NCI-H128 (cell line): ENCODE results near the gene AP5Z1.

ENCODE experiments used
- DNase-seq: peaks from one replicate; lab custom pipeline; 2025; ENCODE audit not compliant: unreplicated experiment; lab: John Stamatoyannopoulos, UW

Gene AP5Z1

DNA sequence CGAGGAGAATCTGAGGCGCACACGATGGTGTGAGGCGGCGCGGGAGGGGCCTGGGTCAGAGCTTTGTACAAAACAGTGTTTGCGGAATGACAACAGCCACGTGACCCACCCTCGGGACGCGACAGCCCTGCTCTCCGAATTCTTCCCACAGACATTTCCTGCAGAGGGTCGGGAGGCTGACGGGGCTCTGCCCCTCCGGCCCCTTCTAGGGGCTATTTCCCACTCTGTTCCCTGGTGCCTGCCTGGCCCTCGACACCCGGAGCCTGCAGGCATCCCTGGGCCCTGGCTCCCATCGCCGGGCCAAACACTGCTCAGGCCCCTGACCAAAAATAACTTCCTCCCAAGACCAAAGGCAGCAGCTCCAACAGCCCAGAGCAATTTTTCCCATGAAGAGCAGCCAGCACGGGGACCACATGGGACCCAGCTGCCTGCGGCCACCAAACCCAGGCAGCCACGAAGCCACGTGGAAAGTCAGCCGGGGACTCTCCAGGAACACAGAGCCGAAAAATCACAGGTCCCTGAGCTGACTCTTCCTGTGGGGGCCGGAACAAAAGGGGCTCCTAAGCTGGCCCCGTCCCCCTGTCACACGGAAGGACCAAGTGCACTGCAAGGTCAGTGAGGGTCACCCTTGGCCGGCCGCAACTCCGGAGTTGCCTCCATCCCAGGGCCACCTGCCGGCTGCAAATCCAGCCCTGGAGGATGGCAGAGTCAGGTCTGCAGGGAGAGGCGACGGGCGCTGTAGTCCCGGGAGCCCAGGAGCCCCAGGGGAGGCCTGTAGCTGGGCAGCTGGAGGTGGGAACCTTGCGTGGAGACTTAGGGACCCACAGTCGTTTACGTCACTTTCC lies 44.4 kb downstream of the AP5Z1 start:
- no peak for DNase-seq

DNA sequence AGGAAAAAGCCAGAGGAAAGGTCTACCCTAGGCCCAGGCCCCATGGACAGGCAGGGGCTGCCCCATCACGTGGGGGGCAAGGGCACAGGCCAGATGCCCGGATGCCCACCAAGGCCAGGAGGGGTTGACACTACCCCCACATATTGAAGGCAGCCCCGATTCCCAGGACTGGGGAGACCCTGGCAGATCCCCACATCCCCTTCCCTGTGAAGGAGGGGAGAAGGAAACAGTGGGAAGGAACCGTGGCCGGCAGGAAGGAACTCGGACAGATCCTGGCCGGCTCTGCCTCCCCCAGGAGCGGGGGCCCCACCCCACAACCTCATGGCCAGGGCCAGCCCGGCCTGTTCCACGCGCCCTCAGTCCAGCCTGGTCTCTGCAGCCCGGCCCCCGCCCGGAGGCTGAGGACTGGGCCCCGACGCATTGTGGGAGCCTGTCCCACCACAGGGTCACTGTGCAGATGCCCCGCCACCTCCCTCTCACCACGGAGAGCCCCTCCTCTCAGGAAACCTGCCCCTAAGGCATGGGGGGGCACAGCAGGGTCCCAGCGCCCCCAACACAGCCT lies 45.1 kb downstream of the AP5Z1 start:
- DNase-seq = no peak

GRCh38 chr7:4820967-4821471 lies 45.6 kb downstream of the AP5Z1 start:
- DNase-seq = no peak

DNA sequence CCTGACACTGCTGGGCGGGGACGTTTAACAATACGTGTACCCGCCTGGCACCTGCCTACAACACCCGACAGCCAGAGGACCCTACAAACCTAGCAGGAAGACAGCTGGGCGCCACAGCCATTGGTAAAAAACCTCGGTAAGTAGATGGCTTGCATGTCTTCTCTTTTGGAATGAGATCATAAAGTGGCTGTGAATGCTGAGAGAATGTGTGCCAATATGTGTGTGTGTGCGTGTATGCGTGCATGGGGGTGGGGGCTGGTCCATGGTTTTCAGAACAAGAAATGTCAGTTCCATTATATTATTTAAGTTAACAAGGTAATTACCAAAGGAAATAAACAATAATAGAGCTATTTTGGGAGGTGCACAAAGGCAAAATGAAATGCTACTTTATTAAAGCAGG lies 47.3 kb downstream of the AP5Z1 start:
- no peak for DNase-seq

DNA sequence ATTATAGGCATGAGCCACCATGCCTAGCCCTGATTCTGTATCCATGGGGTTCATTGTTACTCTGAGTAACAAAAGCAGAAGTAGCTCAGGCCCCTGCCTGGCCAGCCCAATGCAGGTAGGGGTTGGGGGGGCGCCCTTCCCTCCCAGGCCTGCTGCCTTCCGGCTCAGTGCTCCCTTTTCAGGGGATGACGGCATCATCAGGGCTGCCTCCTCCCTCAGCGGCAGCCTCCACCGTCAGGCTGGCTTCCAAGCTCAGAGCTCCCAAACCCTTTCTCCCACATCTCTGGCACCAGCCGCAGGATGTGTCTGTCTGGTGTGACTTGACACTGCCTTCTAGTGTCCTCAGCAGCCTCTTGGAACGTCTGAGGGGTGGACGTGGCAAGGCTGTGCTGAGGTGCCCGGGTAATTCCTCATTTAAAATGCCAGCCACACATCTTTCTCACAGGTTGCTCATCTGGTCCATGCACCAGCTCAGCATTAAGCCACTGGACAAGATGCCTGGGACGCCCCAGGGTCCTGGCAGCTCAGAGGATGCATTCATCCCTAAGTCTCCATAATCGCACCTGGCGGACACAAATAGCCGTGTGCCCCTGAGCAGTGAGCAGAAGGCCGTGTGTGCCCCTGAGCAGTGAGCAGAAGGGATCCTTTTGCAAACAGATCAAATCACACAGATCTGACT lies 48.2 kb downstream of the AP5Z1 start:
- DNase-seq = no peak

DNA sequence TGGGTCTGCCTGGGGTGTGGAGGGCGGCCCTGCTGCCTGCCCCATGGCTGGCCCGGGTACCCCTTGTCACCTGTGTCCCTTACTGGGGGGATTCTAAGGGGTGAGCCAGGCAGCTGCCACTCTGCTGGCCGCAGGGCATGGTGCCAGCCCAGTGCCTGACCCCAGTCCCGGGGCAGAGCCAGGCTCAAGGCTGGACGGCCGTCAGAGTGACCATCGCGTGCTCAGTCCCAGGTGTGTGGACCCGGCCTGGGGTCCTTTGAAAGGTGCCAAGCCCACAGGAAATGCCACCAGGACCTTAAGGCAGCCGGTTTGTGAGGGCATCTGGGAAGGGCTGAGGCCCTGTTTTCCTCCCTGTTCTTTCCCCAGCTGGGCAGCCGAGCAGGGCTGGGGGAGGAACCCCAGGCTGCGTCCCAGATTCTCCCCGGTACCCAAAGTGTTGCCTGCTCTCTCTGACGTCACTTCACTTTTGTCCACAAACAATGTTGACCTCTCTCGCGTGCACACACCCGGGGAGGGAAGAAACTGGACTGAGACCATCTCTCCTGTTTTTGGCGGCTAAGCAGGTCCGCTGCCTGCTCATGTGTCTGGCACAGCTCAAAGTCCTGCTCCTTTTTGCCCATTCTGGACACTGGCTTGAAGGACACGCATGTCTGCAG lies 48.8 kb downstream of the AP5Z1 start:
- DNase-seq = no peak

- DNase-seq = no peak
Observed at GRCh38 chr7:4825081-4825480, 49.7 kb downstream of the AP5Z1 start.

GRCh38 chr7:4828720-4829383 lies 53.4 kb downstream of the AP5Z1 start:
- DNase-seq = no peak

DNA sequence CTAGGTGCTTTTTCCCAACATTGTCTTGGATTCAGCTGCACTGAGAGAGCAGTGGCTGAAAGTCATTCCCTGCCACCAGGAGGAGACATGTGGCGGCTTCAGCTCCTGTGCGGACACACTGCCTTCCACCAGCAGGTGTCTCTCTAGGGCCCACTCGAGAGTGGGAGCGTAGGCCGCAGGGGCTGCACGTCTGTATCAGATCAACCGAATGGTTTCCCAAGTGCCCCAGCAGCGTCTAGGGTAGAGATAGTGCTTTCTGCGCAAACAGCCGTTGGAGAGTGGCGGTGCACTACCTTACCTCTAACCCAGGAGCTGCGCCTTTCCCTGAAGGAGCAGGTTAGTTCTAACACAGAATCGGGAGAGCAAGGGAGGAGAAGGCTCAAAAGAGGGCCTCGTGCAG lies 54.8 kb downstream of the AP5Z1 start:
- DNase-seq = no peak

GRCh38 chr7:4831723-4832495 lies 56.5 kb downstream of the AP5Z1 start:
- DNase-seq = no peak

- DNase-seq = no peak
Observed at GRCh38 chr7:4832711-4833110, 57.3 kb downstream of the AP5Z1 start.

GRCh38 chr7:4833176-4833575 lies 57.8 kb downstream of the AP5Z1 start:
- no peak for DNase-seq

DNA sequence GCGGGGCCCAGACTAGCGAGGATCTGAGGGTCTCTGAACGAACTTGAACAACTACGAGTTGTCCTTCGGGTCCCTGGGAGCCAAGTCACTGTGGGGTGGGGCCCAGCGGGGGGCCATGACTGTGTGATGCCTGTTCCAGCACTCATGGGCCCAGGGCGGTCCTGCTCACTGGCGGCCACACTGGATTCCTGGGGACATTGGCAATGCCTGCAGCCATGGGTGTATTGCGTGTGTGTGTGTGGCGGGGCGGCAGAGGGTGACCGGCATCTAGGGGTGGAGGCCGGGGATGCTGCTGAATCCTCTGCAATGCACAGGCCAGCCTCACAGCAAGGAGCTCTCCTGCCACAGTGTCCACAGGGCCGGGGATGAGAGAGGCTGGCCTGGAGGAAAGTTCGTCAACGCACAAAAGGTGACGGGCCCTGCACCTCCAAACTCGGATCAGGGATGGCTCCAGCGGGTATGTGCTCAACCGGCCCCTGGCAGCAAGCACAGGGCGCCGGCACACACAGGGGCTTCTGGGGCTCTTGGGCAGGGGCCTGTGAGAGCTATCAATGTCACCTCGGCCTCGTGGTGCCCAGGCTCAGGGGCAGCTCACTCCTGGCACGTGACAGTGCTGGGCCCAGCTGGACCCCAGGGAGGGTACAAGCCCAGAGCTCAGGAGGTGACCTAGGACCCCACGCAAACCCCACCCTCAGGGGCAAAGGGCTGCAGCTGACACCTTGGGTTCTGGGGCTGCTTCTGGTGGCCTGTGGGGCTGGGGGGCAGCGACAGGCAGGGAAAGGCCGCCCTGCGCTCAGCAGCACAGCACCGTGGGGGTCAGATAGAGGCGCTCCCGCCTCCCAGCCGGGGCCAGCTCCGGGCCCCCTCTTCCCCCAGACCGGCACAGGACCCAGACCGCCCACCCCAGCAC lies 58.5 kb downstream of the AP5Z1 start:
- no peak for DNase-seq

GRCh38 chr7:4834601-4835397 lies 59.4 kb downstream of the AP5Z1 start:
- no peak for DNase-seq

DNA sequence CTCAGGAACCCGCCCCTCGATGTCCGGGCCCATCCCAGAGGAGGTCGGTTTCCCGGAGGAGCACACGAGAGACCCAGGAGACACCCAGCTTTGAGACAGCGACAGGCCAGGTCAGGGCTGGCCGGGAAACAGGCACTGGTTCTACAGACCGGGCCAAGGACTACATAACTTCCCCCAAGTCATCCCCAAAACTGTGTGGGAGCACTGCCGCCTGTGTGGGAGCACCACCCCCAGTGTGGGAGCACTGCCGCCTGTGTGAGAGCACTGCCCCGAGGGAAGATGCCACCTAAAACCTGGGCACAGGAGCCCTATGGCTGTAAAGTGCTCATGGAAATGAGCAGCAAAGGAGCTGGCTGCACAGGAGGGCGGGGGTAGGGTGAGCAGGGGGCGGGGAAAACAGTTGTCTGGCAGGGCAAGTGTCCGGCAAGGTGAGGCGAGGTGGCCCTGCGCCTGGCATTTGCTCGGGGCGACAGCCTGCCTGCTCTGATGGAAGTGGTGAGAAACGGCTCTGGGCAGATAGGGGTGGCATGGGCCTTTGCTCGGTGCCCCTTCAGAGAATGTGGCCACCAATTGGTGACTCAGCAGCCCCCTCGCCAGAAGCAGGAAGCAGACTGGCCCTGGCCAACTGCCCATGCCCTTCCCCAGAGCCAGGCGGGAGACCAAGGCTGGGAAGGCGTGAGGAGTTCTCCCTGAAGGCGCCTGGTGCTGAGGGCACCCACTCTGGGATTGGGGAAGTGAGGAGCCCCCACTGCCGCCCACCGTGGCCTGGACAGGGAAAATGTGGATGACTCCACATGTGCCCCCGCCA lies 60.2 kb downstream of the AP5Z1 start:
- no peak for DNase-seq

DNA sequence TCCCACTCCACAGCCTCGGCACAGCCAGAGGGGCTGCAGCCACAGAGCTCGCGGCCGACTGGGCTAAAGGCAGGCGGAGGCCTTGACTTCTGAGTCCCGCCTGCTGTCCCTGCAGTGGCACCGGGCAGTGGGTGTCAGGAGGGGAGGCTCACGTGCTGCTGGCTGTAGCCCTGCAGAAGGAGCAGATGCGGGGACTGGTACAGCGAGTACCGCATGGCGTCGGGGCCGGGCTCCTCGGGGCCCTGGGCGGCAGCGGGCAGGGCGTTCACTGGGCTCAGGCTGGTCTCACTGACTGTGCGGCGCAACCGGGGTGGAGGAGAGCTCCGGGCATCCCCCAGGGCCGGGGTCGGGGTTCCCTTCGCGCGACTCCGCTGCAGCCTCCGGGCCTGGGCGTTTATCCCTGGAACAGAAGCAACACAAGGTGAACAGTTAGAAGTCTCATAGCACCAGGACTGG lies 60.8 kb downstream of the AP5Z1 start:
- no peak for DNase-seq

GRCh38 chr7:4837041-4837802 lies 61.8 kb downstream of the AP5Z1 start:
- DNase-seq = no peak
